Fibroblast of lung (primary cell): ENCODE data around the gene TMEM120A. TPM values are rescaled to one million over a fixed set of nuclear protein-coding genes. Genes with fewer than 3 reads are reported as not detected.

Experiments
- DNase-seq, 2 donors: peaks; one replicate each; pipeline versions ENCODE4 v3.0.0 to v3.0.0-alpha.2; 2010; ENCODE audit warnings: low read depth in 2 of 2
- H2AFZ ChIP-seq: 2 replicates; pipeline ENCODE4 v1.5.1; 2012; ENCODE audit warnings: low read length, control low read depth, inconsistent platforms
- H3K27ac ChIP-seq: 2 replicates; pipeline ENCODE4 v1.5.1; 2011; ENCODE audit warnings: low read length, control low read depth; ENCODE audit not compliant: insufficient read depth
- H3K27me3 ChIP-seq: 2 replicates; pipeline ENCODE4 v1.5.1; 2011; ENCODE audit warnings: mild to moderate bottlenecking, low read length; ENCODE audit not compliant: control insufficient read depth, insufficient read depth
- H3K36me3 ChIP-seq: 2 replicates; pipeline ENCODE4 v1.5.1; 2011; ENCODE audit warnings: low read length; ENCODE audit not compliant: control insufficient read depth, insufficient read depth
- H3K4me1 ChIP-seq: 2 replicates; pipeline ENCODE4 v1.5.1; 2011; ENCODE audit warnings: low read length; ENCODE audit not compliant: control insufficient read depth, insufficient read depth; ENCODE audit errors: extremely low read depth
- H3K4me2 ChIP-seq: 2 replicates; pipeline ENCODE4 v1.5.1; 2011; ENCODE audit warnings: low read length, control low read depth; ENCODE audit not compliant: insufficient read depth; ENCODE audit errors: extremely low read depth
- H3K4me3 ChIP-seq, 4 experiments: fragments of 200-600 bp in 1 of 4; sonication (generic) in 1 of 4; replicated peaks in 1 of 4; 2 replicates each; pipeline ENCODE4 v1.5.1; 2011 to 2016; ENCODE audit warnings: low read length in 4 of 4, low read depth in 3 of 4, mild to moderate bottlenecking in 3 of 4, control low read depth in 2 of 4, inconsistent platforms in 1 of 4, mixed read lengths in 1 of 4; ENCODE audit not compliant: insufficient read depth in 1 of 4; ENCODE audit errors: control extremely low read depth in 1 of 4
- H3K79me2 ChIP-seq: 2 replicates; pipeline ENCODE4 v1.5.1; 2012; ENCODE audit warnings: mild to moderate bottlenecking, low read length, inconsistent platforms; ENCODE audit not compliant: control insufficient read depth, insufficient read depth
- H3K9ac ChIP-seq: 2 replicates; pipeline ENCODE4 v1.5.1; 2011; ENCODE audit warnings: mild to moderate bottlenecking, low read length, control low read depth; ENCODE audit not compliant: insufficient read depth
- H3K9me3 ChIP-seq: 2 replicates; pipeline ENCODE4 v1.5.1; 2012; ENCODE audit warnings: low read depth, low read length; ENCODE audit not compliant: control insufficient read depth, insufficient read depth
- H4K20me1 ChIP-seq: 2 replicates; pipeline ENCODE4 v1.5.1; 2011; ENCODE audit warnings: low read length; ENCODE audit not compliant: control insufficient read depth, insufficient read depth; ENCODE audit errors: extremely low read depth
- EZH2 ChIP-seq: IDR thresholded peaks from 2 replicates; pipeline ENCODE4 v1.5.1; 2012; ENCODE audit warnings: low read length, control low read depth, mild to moderate bottlenecking; ENCODE audit errors: missing control alignments
- polyA plus RNA-seq, 2 donors: library from polyadenylated mRNA; depleted of rRNA in 1 of 2; stranded (reverse) in 1 of 2; unstranded in 1 of 2; fragments of >200 nt; gene quantifications; 2 replicates each; pipeline ENCODE4 v1.2.1, GENCODE V29; 2011 to 2012; ENCODE audit warnings: missing spikeins in 1 of 2
- total RNA-seq: library from RNA; depleted of rRNA; stranded (reverse); fragments of >200 nt; gene quantifications from 2 replicates; pipeline ENCODE4 v1.2.1, GENCODE V29; 2014
- TF ChIP-seq, protein P1 (sequence below), 2 donors: IDR thresholded peaks in 1 of 2; conservative IDR thresholded peaks in 1 of 2; 1 replicate in 1 of 2; 2 replicates in 1 of 2; pipeline ENCODE4 v1.5.1; 2011 to 2012; ENCODE audit warnings: low read length in 2 of 2, control low read depth in 1 of 2, inconsistent platforms in 1 of 2, low read depth in 1 of 2, mild to moderate bottlenecking in 1 of 2

TMEM120A gene
- total and polyA plus RNA-seq, 2 donors (not counting 1 experiment from before 2014, with no cell fraction given): 56.1 to 62.3 TPM

DNA sequence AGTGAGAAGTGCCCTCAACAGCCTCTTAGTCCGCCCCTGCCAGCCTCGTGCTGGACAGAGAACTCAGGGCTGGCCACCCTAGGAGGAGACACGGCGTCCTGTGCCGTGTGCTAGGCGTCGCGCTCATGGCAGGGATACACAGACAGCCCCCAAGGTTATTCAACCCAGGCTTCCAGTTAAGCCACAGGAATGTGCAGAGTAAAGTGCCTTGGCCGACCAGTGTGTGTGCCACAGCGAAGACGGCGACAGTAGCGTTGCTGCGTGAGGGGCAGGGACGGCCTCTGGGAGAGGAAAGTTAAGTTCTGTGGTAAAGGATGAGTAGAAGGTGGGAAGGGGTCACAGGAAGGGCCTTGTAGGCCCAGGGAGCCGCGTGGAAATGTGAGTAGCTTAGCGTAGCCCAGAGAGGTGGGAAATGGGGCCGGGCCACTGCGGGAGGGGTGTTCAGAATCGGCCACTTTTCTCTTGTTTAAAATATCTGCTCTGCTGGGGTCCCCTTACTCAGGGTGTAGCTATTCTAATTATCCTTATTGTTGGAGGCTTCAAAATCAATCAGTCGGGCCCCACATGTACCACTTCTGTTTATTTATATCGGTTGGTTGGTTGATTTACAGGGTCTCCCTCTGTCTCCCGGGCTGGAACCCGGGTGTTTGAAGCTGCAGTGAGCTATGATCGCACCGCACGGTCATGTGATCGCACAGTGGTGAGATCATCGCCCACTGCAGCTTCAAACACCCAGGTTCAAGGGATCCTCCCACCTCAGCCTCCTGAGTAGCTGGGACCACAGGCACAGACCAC, 24.5 kb downstream of the TMEM120A start:
- Histone ChIP-seq H3K36me3 (peaks cover 15% of the 10 kb centered on the region), H3K27ac (peak overlapping the region; percentile 9), H3K4me2 (no peak overlapping the region), H3K4me1 (peaks cover 42% of the 10 kb centered on the region), H3K79me2 (no peaks in the 10 kb centered on the region), H3K9me3 (no peaks in the 10 kb centered on the region), H3K4me3 (no peak overlapping the region), H3K9ac (no peak overlapping the region), H3K27me3 (no peaks in the 10 kb centered on the region), H2AFZ (no peak overlapping the region), H4K20me1 (no peaks in the 10 kb centered on the region)
- TF ChIP-seq EZH2: no peak
- TF ChIP-seq, protein P1, sequence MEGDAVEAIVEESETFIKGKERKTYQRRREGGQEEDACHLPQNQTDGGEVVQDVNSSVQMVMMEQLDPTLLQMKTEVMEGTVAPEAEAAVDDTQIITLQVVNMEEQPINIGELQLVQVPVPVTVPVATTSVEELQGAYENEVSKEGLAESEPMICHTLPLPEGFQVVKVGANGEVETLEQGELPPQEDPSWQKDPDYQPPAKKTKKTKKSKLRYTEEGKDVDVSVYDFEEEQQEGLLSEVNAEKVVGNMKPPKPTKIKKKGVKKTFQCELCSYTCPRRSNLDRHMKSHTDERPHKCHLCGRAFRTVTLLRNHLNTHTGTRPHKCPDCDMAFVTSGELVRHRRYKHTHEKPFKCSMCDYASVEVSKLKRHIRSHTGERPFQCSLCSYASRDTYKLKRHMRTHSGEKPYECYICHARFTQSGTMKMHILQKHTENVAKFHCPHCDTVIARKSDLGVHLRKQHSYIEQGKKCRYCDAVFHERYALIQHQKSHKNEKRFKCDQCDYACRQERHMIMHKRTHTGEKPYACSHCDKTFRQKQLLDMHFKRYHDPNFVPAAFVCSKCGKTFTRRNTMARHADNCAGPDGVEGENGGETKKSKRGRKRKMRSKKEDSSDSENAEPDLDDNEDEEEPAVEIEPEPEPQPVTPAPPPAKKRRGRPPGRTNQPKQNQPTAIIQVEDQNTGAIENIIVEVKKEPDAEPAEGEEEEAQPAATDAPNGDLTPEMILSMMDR (conservative IDR thresholded peaks at IDR 0.05 in 1 of 2, IDR thresholded peaks at IDR 0.05 in 1 of 2; ENCODE audit: low read depth in 1 of 2, low read length in 2 of 2): no peak
- no peak for DNase-seq

DNA sequence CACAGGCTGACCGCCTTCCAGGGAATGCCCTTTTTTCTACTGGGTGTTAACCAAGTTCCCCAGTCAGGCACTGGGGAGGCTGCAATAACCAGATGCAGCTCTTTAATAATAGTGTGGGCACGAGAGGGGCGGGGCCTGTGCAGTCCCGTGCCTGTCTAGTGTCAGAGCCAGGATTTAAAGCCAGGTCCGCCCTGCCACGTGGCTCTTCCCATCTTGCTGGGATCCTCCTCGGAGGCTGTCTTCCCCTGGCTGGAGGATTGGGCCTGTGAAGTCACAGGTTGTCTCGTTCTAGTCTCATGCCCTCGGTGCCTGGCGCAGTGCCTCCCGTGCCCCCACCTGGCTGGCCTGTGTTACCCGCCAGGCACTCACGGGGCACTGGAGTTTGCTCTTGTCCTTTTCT, 25.2 kb downstream of the TMEM120A start:
- Histone ChIP-seq H3K4me3 (no peak overlapping the region), H3K27ac (peak overlapping the region; percentile 9), H3K9ac (no peak overlapping the region), H2AFZ (no peak overlapping the region), H3K9me3 (no peaks in the 10 kb centered on the region), H3K79me2 (no peaks in the 10 kb centered on the region), H3K4me2 (no peak overlapping the region), H3K4me1 (peaks cover 42% of the 10 kb centered on the region), H4K20me1 (no peaks in the 10 kb centered on the region), H3K27me3 (no peaks in the 10 kb centered on the region), H3K36me3 (peaks cover 15% of the 10 kb centered on the region)
- TF ChIP-seq EZH2: no peak
- TF ChIP-seq, protein P1 (conservative IDR thresholded peaks at IDR 0.05 in 1 of 2, IDR thresholded peaks at IDR 0.05 in 1 of 2; ENCODE audit: low read depth in 1 of 2, low read length in 2 of 2): no peak
- no peak for DNase-seq

GRCh38 chr7:75968561-75969001, 25.8 kb downstream of the TMEM120A start:
- Histone ChIP-seq H3K4me2 (no peak overlapping the region), H3K9ac (no peak overlapping the region), H3K4me3 (no peak overlapping the region), H3K27ac (no peak overlapping the region), H3K36me3 (peaks cover 12% of the 10 kb centered on the region), H3K4me1 (peaks cover 43% of the 10 kb centered on the region), H3K79me2 (no peaks in the 10 kb centered on the region), H4K20me1 (no peaks in the 10 kb centered on the region), H2AFZ (no peak overlapping the region), H3K27me3 (no peaks in the 10 kb centered on the region), H3K9me3 (no peaks in the 10 kb centered on the region)
- no peak for DNase-seq
- TF ChIP-seq, protein P1 (conservative IDR thresholded peaks at IDR 0.05 in 1 of 2, IDR thresholded peaks at IDR 0.05 in 1 of 2; ENCODE audit: low read depth in 1 of 2, low read length in 2 of 2): no peak
- no peak for TF ChIP-seq EZH2
